Endothelial cell of umbilical vein (primary cell): ENCODE data around the gene RARA. TPM values are rescaled to one million over a fixed set of nuclear protein-coding genes. Genes with fewer than 3 reads are reported as not detected.

Experiments used
- BruUV-seq: library from RNA; stranded (reverse); fragments of 400-500 nt; replicated peaks from 2 replicates; lab custom pipeline; 2021; lab: Mats Ljungman, UMichigan
- CTCF ChIA-PET: fragments of 300-600, 350-600 bp; sonication (Branson Sonifier 250); formaldehyde crosslinking; loops from one replicate; lab custom pipeline; 2021; ENCODE audit warnings: antibody characterized with exemption, inconsistent platforms; lab: Charles Lee
- POLR2A ChIA-PET: fragments of 300-600, 350-600 bp; sonication (Branson Sonifier 250); formaldehyde crosslinking; loops from one replicate; lab custom pipeline; 2021; ENCODE audit warnings: antibody characterized with exemption, inconsistent platforms; lab: Charles Lee
- DNase-seq: peaks from one replicate; pipeline ENCODE4 v3.0.0-alpha.2; 2011; ENCODE audit warnings: low read depth, low spot score
- FAIRE-seq: peaks from 2 replicates; lab custom pipeline; 2011; peaks lifted over from hg19 to GRCh38; lab: Jason Lieb, UNC
- H2AFZ ChIP-seq: 2 replicates; pipeline ENCODE4 v1.6.0; 2012; ENCODE audit warnings: low read depth, low read length, control low read depth, inconsistent platforms
- H3K27ac ChIP-seq: 2 replicates; pipeline ENCODE4 v1.5.1; 2011; ENCODE audit warnings: low read depth, mild to moderate bottlenecking, control low read depth, low read length, moderate library complexity; ENCODE audit not compliant: insufficient read depth
- H3K27me3 ChIP-seq, 2 experiments: 2 replicates each; pipeline versions ENCODE4 v1.6.0 to v1.6.1; 2011; ENCODE audit warnings: low read length in 2 of 2, mixed read lengths in 1 of 2; ENCODE audit not compliant: control insufficient read depth in 2 of 2, insufficient read depth in 2 of 2
- H3K36me3 ChIP-seq, 2 experiments: 2 replicates in 1 of 2; 3 replicates in 1 of 2; pipeline ENCODE4 v1.5.1; 2011; ENCODE audit warnings: low read length in 2 of 2, mild to moderate bottlenecking in 1 of 2, moderate library complexity in 1 of 2; ENCODE audit not compliant: control insufficient read depth in 2 of 2, insufficient read depth in 2 of 2; ENCODE audit errors: extremely low read depth in 1 of 2
- H3K4me1 ChIP-seq: 3 replicates; pipeline ENCODE4 v1.5.1; 2011; ENCODE audit warnings: mild to moderate bottlenecking, low read length; ENCODE audit not compliant: control insufficient read depth, insufficient read depth; ENCODE audit errors: extremely low read depth
- H3K4me2 ChIP-seq: 2 replicates; pipeline ENCODE4 v1.6.1; 2011; ENCODE audit warnings: low read length, control low read depth, mixed read lengths; ENCODE audit not compliant: insufficient read depth
- H3K4me3 ChIP-seq, 3 experiments: fragments of 200-600 bp in 1 of 3; sonication (generic), shearing (Covaris generic) in 1 of 3; replicated peaks in 1 of 3; 2 replicates each; pipeline ENCODE4 v1.5.1; 2011 to 2016; ENCODE audit warnings: control low read depth in 3 of 3, low read length in 3 of 3, mild to moderate bottlenecking in 2 of 3, inconsistent platforms in 1 of 3, low read depth in 1 of 3, moderate library complexity in 1 of 3; ENCODE audit not compliant: insufficient read depth in 1 of 3
- H3K79me2 ChIP-seq: 2 replicates; pipeline ENCODE4 v1.6.0; 2012; ENCODE audit warnings: low read length, inconsistent platforms; ENCODE audit not compliant: control insufficient read depth, insufficient read depth
- H3K9ac ChIP-seq: replicated peaks from 2 replicates; pipeline ENCODE3; 2011; ENCODE audit warnings: low read length, control low read depth; ENCODE audit not compliant: insufficient read depth; ENCODE audit errors: extremely low read depth
- H3K9me1 ChIP-seq: replicated peaks from 3 replicates; pipeline ENCODE4 v1.6.0; 2011; ENCODE audit warnings: mild to moderate bottlenecking, low read length; ENCODE audit not compliant: control insufficient read depth, insufficient read depth; ENCODE audit errors: extremely low read depth
- H3K9me3 ChIP-seq: replicated peaks from 2 replicates; pipeline ENCODE4 v1.5.1; 2012; ENCODE audit warnings: low read length, inconsistent platforms; ENCODE audit not compliant: control insufficient read depth, insufficient read depth
- H4K20me1 ChIP-seq: replicated peaks from 2 replicates; pipeline ENCODE3; 2011; ENCODE audit warnings: mild to moderate bottlenecking, low read length; ENCODE audit not compliant: control insufficient read depth, insufficient read depth; ENCODE audit errors: extremely low read depth
- CTCF ChIP-seq, 2 donors: IDR thresholded peaks; 1 replicate in 1 of 2; 2 replicates in 1 of 2; pipeline ENCODE4 v1.5.1; 2011; ENCODE audit warnings: low read length in 2 of 2, mild to moderate bottlenecking in 2 of 2, moderate library complexity in 2 of 2, control low read depth in 1 of 2, inconsistent platforms in 1 of 2, low read depth in 1 of 2; ENCODE audit not compliant: insufficient read depth in 1 of 2; ENCODE audit errors: extremely low read depth in 1 of 2
- EZH2 ChIP-seq: IDR thresholded peaks from 2 replicates; pipeline ENCODE4 v1.6.1; 2012; ENCODE audit warnings: borderline replicate concordance, low read depth, mild to moderate bottlenecking, moderate library complexity, low read length, inconsistent platforms; ENCODE audit not compliant: severe bottlenecking
- FOS ChIP-seq: IDR thresholded peaks from 2 replicates; pipeline ENCODE4 v1.6.1; 2011; ENCODE audit warnings: mild to moderate bottlenecking, low read length, moderate library complexity, borderline replicate concordance; ENCODE audit not compliant: insufficient read depth
- GATA2 ChIP-seq: IDR thresholded peaks from 2 replicates; pipeline ENCODE4 v1.7.0; 2011; ENCODE audit warnings: low read depth, mild to moderate bottlenecking, moderate library complexity, mixed read lengths, low read length; ENCODE audit not compliant: insufficient read length, insufficient read depth
- JUN ChIP-seq: IDR thresholded peaks from 2 replicates; pipeline ENCODE4 v1.6.1; 2011; ENCODE audit warnings: borderline replicate concordance, low read depth; ENCODE audit not compliant: insufficient read length, insufficient read depth
- MAX ChIP-seq: IDR thresholded peaks from 2 replicates; pipeline ENCODE4 v1.6.1; 2011; ENCODE audit not compliant: insufficient read depth, insufficient read length
- MYC ChIP-seq: IDR thresholded peaks from one replicate; pipeline ENCODE4 v1.6.1; 2011; ENCODE audit warnings: mild to moderate bottlenecking, low read depth, low read length
- POLR2A ChIP-seq: IDR thresholded peaks from 2 replicates; pipeline ENCODE4 v1.6.1; 2012; ENCODE audit warnings: low read depth, mild to moderate bottlenecking, control low read depth, low read length
- POLR2AphosphoS5 ChIP-seq: IDR thresholded peaks from 2 replicates; pipeline ENCODE4 v1.6.1; 2012; ENCODE audit warnings: low read depth, mild to moderate bottlenecking, control low read depth, low read length, moderate library complexity; ENCODE audit not compliant: insufficient read depth
- dilution Hi-C: fragments of 300-500 bp; cut with MboI; formaldehyde crosslinking; loops from one replicate; pipeline ENCODE4 v1.15.0; 2019; ENCODE audit warnings: low sequenced_read_pairs; ENCODE audit not compliant: extremely low pct_ligation_motif_present
- intact Hi-C: fragments of 100-400 bp; cut with micrococcal nuclease; formaldehyde crosslinking; loops from one replicate; pipeline ENCODE4 v1.10.0; 2022
- polyA plus RNA-seq, 4 experiments: library from polyadenylated mRNA; depleted of rRNA in 3 of 4; stranded (reverse) in 3 of 4; unstranded in 1 of 4; fragments of >200 nt; gene quantifications; 2 replicates each; pipeline versions ENCODE4 v1.2.1 to v1.2.3, GENCODE V29; 2011 to 2012; ENCODE audit warnings: missing spikeins in 1 of 4
- total RNA-seq: library from RNA; stranded (reverse); gene quantifications from 2 replicates; pipeline ENCODE4 v1.2.3, GENCODE V29; 2021

The RARA gene
- total and polyA plus RNA-seq, 2 donors (not counting 3 experiments of a cell fraction or from before 2014, with no cell fraction given): 11.9 to 37.8 TPM

GRCh38 chr17:40259505-40259904 is 49.5 kb upstream of the RARA start:
- dilution Hi-C loops: no loop called here
- DNase-seq: no peak
- H3K9me3 ChIP-seq: no peaks in the 10 kb centered on the region
- no peaks in the 10 kb centered on the region for H3K27me3 ChIP-seq
- H3K4me3 ChIP-seq: no peak overlapping the region
- no peak overlapping the region for H3K4me2 ChIP-seq
- no peaks in the 10 kb centered on the region for H3K4me1 ChIP-seq
- no peak overlapping the region for H3K9ac ChIP-seq
- no peak overlapping the region for H3K27ac ChIP-seq
- BruUV-seq: no TSS peak
- intact Hi-C loops: no loop called here
- TF ChIP-seq FOS: no peak
- TF ChIP-seq JUN: no peak
- TF ChIP-seq CTCF (IDR thresholded peaks at IDR 0.05; ENCODE audit: extremely low read depth in 1 of 2, insufficient read depth in 1 of 2, low read depth in 1 of 2, low read length in 2 of 2): no peak
- TF ChIP-seq MAX: no peak
- no peaks in the 10 kb centered on the region for H4K20me1 ChIP-seq
- peaks cover 2% of the 10 kb centered on the region for H3K79me2 ChIP-seq
- H3K9me1 ChIP-seq: no peaks in the 10 kb centered on the region
- no peak overlapping the region for H2AFZ ChIP-seq
- FAIRE-seq: no peak
- peaks cover 10 to 20% of the 10 kb centered on the region in 2 experiments for H3K36me3 ChIP-seq
- ChIA-PET POLR2A (no interaction called here), CTCF (interaction anchor here (0.6 to 1.3 kb wide), 5 partner anchors 9 to 238 kb away, joined by 3 to 5 read pairs (median 3); no protein-coding TSS in a partner anchor)

- no peak overlapping the region for H2AFZ ChIP-seq
- CTCF ChIA-PET: interaction anchor here (0.6 to 1.2 kb wide), 4 partner anchors 10 to 62 kb away, joined by 3 to 5 read pairs (median 4); no protein-coding TSS in a partner anchor
- H3K4me1 ChIP-seq: no peaks in the 10 kb centered on the region
- no peaks in the 10 kb centered on the region for H3K9me3 ChIP-seq
- BruUV-seq: no TSS peak
- DNase-seq: no peak
- H3K79me2 ChIP-seq: no peaks in the 10 kb centered on the region
- H3K9ac ChIP-seq: no peak overlapping the region
- H3K36me3 ChIP-seq: peaks cover 16 to 25% of the 10 kb centered on the region in 2 experiments
- H4K20me1 ChIP-seq: no peaks in the 10 kb centered on the region
- POLR2A ChIA-PET: no interaction called here
- no peaks in the 10 kb centered on the region for H3K9me1 ChIP-seq
- H3K27ac ChIP-seq: no peak overlapping the region
- H3K27me3 ChIP-seq: no peaks in the 10 kb centered on the region
- intact Hi-C loops (no loop called here), dilution Hi-C loops (no loop called here)
- no peak overlapping the region for H3K4me2 ChIP-seq
- H3K4me3 ChIP-seq: no peak overlapping the region
- TF ChIP-seq MAX (no peak), FOS (no peak), EZH2 (no peak), POLR2AphosphoS5 (no peak), JUN (no peak), GATA2 (no peak), MYC (no peak), CTCF (IDR thresholded peaks at IDR 0.05; ENCODE audit: extremely low read depth in 1 of 2, insufficient read depth in 1 of 2, low read depth in 1 of 2, low read length in 2 of 2) (no peak), POLR2A (no peak)
- FAIRE-seq: no peak
These were observed 48.5 kb upstream of the RARA start for GRCh38 chr17:40260528-40260927.
